ENCODE measurements around the gene ATF6. TPM values are rescaled to one million over a fixed set of nuclear protein-coding genes. Genes with fewer than 3 reads are reported as not detected.

ATF6 gene
- total RNA-seq, 1 donor from 2014 or later, result 26.7 TPM

- no peak for DNase-seq
Measured at GRCh38 chr1:161900160-161900559, 134.0 kb downstream of the ATF6 start.

GRCh38 chr1:161902182-161902581, 136.1 kb downstream of the ATF6 start:
- DNase-seq, result no peak

DNA sequence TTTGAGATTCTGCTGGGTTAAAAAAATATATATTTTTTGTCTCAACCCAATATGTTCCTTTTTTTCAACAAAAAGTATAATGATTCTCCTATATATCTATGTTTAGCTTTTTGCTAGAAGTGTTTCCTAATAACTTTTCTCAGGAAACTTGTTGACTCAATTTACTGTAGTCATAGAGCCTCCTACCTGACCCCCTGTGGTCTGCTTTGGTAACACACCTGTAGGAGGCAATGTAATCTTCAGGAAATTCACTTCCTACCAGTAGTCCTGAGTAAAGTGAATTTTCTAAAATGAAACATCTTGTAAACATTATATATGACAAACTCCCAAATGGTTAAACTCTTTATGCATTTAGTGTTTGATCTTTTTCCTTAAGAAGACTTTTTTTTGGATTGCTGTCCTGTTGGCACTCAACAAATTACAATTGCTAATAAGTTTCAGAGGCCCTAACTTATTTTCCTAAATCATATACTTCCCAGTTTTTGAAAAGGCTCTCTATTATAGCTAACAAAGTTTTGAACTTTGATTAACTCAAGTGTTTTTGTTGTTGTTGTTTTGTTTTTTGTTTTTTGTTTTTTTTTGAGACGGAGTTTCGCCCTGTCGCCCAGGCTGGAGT, 139.3 kb downstream of the ATF6 start:
- no peak for DNase-seq

DNA sequence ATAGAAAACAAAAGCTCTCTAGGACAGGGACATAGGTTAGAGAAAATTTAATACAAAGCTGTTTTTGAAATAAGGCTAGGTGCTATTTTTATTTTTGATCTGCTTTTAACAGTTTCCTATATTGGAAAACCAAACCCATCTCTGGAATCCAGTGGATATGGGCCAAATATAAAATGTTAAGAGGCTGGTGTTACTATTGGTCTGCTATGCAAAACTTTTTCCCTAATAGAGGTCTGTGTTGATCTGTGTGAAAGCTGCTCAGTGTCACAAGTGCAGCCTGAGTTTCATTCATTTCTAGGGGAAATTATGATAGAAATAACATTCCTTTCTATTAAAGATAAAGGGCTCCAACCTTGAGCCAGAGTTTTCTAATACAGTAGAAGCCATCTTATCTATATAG, 141.1 kb downstream of the ATF6 start:
- no peak for DNase-seq

GRCh38 chr1:161908264-161908663, 142.1 kb downstream of the ATF6 start:
- DNase-seq, result no peak

- no peak for DNase-seq
Measured at GRCh38 chr1:161910604-161911003, 144.5 kb downstream of the ATF6 start.

- DNase-seq, result no peak
Measured at GRCh38 chr1:161913482-161914140, 147.5 kb downstream of the ATF6 start.

DNA sequence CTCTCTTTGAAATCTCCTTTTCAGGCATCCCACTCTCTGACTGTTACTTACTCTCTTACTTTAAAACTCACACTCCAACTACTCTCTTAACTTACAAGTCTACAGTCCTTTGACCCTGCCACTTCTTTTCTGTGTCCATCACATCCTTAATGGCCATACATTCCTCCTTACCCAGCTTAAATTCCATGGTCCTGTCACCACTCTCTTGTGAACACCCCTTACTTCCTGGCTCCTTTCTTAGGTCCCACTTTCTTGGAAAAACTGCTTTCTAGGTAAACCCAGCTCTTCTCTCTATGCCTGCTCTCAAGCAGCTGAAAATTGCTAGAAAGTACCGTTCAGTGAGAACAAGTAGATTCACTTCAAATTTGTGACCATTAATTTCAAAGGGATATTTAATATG, 148.5 kb downstream of the ATF6 start:
- DNase-seq, result no peak

GRCh38 chr1:161915051-161915503, 149.0 kb downstream of the ATF6 start:
- DNase-seq, result no peak

DNA sequence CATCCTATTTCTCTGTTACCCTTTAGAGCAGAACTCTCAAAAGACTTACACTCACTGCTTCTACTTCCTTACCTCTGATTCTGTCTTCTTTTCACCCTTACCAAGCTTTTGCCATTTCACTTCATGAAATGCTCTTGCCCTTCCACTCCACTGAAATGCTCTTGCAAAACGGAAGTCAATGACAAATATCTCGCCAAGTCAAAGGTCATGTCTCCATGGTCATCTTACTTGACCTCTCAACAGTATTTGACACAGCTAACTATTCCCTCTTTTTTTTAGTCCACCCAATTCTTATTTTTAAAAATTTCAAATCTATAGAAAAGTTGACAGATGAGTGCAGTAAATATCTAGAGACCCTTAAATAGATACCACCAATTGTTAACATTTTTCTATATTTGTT, 149.9 kb downstream of the ATF6 start:
- no peak for DNase-seq

GRCh38 chr1:161919229-161919628, 153.1 kb downstream of the ATF6 start:
- no peak for DNase-seq

- no peak for DNase-seq
Measured at GRCh38 chr1:161921491-161921890, 155.4 kb downstream of the ATF6 start.

DNA sequence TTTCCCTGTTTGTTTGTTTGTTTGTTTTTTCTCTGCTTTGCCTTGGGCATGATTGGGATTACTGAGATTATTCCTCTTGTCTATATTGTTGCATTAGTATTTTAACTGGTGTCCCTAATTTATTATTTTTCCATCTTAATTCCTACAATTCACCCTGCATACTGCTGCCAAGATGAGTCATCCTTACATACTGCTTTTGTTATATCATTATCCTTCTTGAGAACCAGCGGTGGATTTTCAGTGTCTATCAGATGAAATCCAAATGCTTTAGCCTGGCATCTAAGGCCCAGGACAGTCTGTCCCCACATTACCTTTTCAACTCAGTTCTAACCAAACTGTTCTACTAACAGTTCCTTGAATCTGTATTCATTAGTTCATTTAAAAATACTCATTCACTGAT, 155.9 kb downstream of the ATF6 start:
- no peak for DNase-seq

- no peak for DNase-seq
Measured at GRCh38 chr1:161928056-161928455, 161.9 kb downstream of the ATF6 start.

DNA sequence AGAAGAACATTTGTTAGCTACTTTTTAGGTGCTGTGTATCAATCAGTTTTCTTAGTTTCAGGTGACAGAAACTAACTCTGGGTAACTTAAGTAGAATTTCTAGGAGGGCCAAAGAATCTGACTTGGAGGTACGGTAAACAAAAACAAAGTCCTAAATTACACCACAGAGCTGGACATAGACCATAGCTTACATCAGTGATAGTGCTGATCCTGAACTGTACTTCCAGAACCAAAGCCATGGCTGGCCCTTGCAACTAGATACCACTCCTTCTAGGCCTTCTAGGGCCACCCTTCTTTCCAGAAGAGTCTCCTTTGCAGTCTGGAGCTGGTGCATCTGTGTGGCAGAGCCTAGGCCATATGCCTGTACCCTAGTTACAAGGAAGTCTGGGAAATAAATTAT, 163.0 kb downstream of the ATF6 start:
- DNase-seq, result no peak

DNA sequence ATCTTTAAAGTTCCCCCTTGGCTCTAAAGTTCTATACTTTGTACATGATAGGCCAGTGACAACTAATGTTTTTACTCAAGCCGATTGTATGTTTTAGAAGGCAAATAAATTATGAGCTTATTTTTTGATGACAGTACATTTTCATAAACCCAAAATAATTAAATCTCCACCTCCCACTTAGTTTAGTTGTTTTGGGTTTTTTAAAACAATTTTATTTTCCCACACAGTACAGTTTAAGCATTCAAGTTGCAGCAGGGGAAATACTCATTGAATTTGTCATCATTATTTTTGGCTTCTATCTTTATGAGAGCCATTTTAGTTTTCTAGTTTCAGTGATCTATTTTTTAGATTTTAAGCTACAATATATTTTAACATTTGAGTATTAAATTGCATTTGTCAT, 163.9 kb downstream of the ATF6 start:
- DNase-seq, result no peak

- no peak for DNase-seq
Measured at GRCh38 chr1:161932668-161933067, 166.5 kb downstream of the ATF6 start.

DNA sequence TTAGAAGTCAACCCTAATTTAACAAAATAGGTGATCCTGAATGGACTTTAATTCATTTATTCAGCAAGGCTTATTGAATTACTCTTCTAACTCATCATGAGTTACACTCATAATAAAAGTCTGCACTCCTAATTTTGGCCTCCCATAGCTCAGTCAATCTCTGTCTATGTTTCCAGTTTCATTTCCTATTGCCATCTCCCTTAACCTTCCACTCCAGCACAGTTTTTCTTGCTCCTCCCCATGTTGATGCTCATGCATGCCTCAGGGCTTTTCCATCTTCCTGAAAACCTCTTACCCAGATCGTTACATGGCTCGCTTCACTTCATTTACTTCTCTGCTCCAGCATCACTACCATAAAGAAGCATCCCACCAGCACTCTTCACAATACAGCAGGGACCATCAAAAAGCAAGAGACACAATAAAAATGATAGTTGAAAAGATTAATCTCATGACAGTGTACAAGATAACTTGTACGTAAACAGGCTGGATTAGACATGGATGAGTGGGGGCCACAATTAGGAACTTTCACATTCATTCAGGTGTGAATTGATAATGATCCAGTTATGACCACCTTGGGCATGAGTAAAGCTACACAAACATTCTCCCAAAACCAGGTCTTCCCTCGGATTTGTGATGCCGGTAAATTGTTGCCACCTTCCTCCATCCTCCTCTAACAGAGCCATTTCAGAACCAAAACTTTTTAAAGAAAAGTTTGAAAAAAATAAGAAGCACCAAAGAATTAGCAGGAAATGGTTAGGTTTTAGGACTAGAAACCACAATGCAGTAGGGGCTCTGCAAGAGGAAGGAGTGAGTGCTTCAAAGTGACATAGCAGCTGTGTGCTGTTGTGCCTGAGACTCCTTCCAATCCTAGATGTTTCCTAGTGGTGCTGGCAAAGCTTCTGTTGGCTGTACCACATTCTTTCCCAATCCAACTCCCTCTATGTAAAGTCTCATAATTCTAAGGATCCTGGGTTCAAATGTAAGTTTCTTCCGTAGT, 167.8 kb downstream of the ATF6 start:
- DNase-seq, result no peak

GRCh38 chr1:161935264-161935663, 169.1 kb downstream of the ATF6 start:
- no peak for DNase-seq

DNA sequence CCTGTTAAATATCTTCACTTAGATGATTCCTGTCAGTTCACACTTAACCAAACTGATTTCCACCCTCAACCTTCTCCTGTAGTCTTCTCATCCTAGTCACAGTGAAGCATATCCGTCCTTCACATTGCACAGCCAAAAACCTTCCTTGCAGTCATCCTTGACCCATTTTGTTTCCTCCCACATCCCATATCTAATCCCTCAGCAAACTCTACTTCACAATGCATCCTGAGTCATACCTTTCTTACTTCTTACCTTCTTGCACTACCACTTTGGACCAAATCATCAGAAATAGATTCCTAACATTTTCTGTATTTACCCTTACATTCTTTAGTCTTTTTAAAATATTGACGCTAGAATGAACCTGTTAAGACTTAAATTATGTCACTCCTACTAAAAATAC, 170.7 kb downstream of the ATF6 start:
- no peak for DNase-seq

- no peak for DNase-seq
Measured at GRCh38 chr1:161940866-161941591, 174.9 kb downstream of the ATF6 start.

- no peak for DNase-seq
Measured at GRCh38 chr1:161941726-161942436, 175.8 kb downstream of the ATF6 start.

Data from tongue (tissue), 2 donors.